SK-N-SH treated with all-trans-retinoic acid at 6 μM for 48 hours (cell line): Measurements from ENCODE around the gene FGD5.

Experiments
- ATAC-seq: fragments of 200-7000 bp; cut with Tn5 transposase; 3 replicates; pipeline ENCODE4 v1.9.1; 2020; ENCODE audit warnings: mild to moderate bottlenecking, moderate library complexity
- ARNTL ChIP-seq: fragments of 450-650 bp; formaldehyde crosslinking; IDR thresholded peaks from 2 replicates; pipeline ENCODE4 v1.5.0; 2020; ENCODE audit warnings: low read depth, mild to moderate bottlenecking, moderate library complexity, borderline replicate concordance
- BACH2 ChIP-seq: fragments of 250-450 bp; sonication (Bioruptor Pico); IDR thresholded peaks from 2 replicates; pipeline ENCODE4 v1.9.0; 2021; ENCODE audit warnings: mild to moderate bottlenecking, borderline replicate concordance
- CSDC2 ChIP-seq: fragments of 250-450 bp; sonication (Bioruptor Pico); IDR thresholded peaks from 2 replicates; pipeline ENCODE4 v1.5.0; 2020; ENCODE audit warnings: mild to moderate bottlenecking, moderate library complexity
- ESRRG ChIP-seq: fragments of 250-450 bp; sonication (Bioruptor Pico); IDR thresholded peaks from 2 replicates; pipeline ENCODE4 v1.6.1; 2021; ENCODE audit warnings: mild to moderate bottlenecking
- GLIS3 ChIP-seq: fragments of 250-450 bp; sonication (Bioruptor Pico); IDR thresholded peaks from 2 replicates; pipeline ENCODE4 v1.5.0; 2020; ENCODE audit warnings: mild to moderate bottlenecking, moderate library complexity
- ISL1 ChIP-seq: fragments of 250-450 bp; sonication (Bioruptor Pico); IDR thresholded peaks from 2 replicates; pipeline ENCODE4 v2.1.2; 2022; ENCODE audit warnings: mild to moderate bottlenecking, moderate library complexity
- OSR1 ChIP-seq: fragments of 250-450 bp; sonication (Bioruptor Pico); IDR thresholded peaks from 2 replicates; pipeline ENCODE4 v1.8.0; 2022; ENCODE audit warnings: moderate library complexity, mild to moderate bottlenecking, inconsistent platforms
- PPARA ChIP-seq: fragments of 250-450 bp; sonication (Bioruptor Pico); IDR thresholded peaks from 2 replicates; pipeline ENCODE4 v1.5.0; 2020; ENCODE audit warnings: mild to moderate bottlenecking, borderline replicate concordance
- RARB ChIP-seq: fragments of 250-450 bp; sonication (Bioruptor Pico); IDR thresholded peaks from 2 replicates; pipeline ENCODE4 v1.8.0; 2021; ENCODE audit warnings: mild to moderate bottlenecking, moderate library complexity
- SNAI2 ChIP-seq: fragments of 250-450 bp; sonication (Bioruptor Pico); IDR thresholded peaks from 2 replicates; pipeline ENCODE4 v1.5.0; 2020; ENCODE audit warnings: mild to moderate bottlenecking, moderate library complexity
- TCF4 ChIP-seq: fragments of 250-450 bp; sonication (Bioruptor Pico); IDR thresholded peaks from 2 replicates; pipeline ENCODE4 v1.8.0; 2021; ENCODE audit warnings: mild to moderate bottlenecking, moderate library complexity, borderline replicate concordance
- TOX ChIP-seq: fragments of 250-450 bp; sonication (Bioruptor Pico); IDR thresholded peaks from 2 replicates; pipeline ENCODE4 v1.8.0; 2021; ENCODE audit warnings: mild to moderate bottlenecking, moderate library complexity, borderline replicate concordance
- ZC3H10 ChIP-seq: fragments of 250-450 bp; sonication (Bioruptor Pico); IDR thresholded peaks from 2 replicates; pipeline ENCODE4 v1.5.1; 2021; ENCODE audit warnings: mild to moderate bottlenecking, moderate library complexity
- ZFP3 ChIP-seq: fragments of 250-450 bp; sonication (Bioruptor Pico); IDR thresholded peaks from 2 replicates; pipeline ENCODE4 v1.5.0; 2020; ENCODE audit warnings: mild to moderate bottlenecking, moderate library complexity
- ZFP30 ChIP-seq: fragments of 450-650 bp; formaldehyde crosslinking; IDR thresholded peaks from 2 replicates; pipeline ENCODE4 v1.5.0; 2022; ENCODE audit warnings: mild to moderate bottlenecking, moderate library complexity
- ZNF565 ChIP-seq: fragments of 450-650 bp; formaldehyde crosslinking; conservative IDR thresholded peaks from 2 replicates; pipeline ENCODE4 v1.5.0; 2020; ENCODE audit warnings: low read depth, mild to moderate bottlenecking, moderate library complexity
- ZNF70 ChIP-seq: fragments of 450-650 bp; formaldehyde crosslinking; IDR thresholded peaks from 2 replicates; pipeline ENCODE4 v1.5.0; 2020; ENCODE audit warnings: mild to moderate bottlenecking, moderate library complexity
- ZNF8 ChIP-seq: fragments of 450-650 bp; formaldehyde crosslinking; IDR thresholded peaks from 2 replicates; pipeline ENCODE4 v1.5.0; 2020; ENCODE audit warnings: mild to moderate bottlenecking, moderate library complexity
- TF ChIP-seq, protein P1 (sequence below): fragments of 250-450 bp; sonication (Bioruptor Pico); IDR thresholded peaks from 2 replicates; pipeline ENCODE4 v1.5.0; 2020; ENCODE audit warnings: mild to moderate bottlenecking, moderate library complexity
- TF ChIP-seq, protein P2 (sequence below): fragments of 250-450 bp; sonication (Bioruptor Pico); IDR thresholded peaks from 2 replicates; pipeline ENCODE4 v1.8.0; 2020; ENCODE audit warnings: mild to moderate bottlenecking, moderate library complexity, borderline replicate concordance
- TF ChIP-seq, protein P3 (sequence below): fragments of 250-450 bp; sonication (Bioruptor Pico); IDR thresholded peaks from 2 replicates; pipeline ENCODE4 v1.5.1; 2020; ENCODE audit warnings: low read depth, mild to moderate bottlenecking, moderate library complexity
- TF ChIP-seq, protein P4 (sequence below): fragments of 250-450 bp; sonication (Bioruptor Pico); IDR thresholded peaks from 2 replicates; pipeline ENCODE4 v1.8.0; 2021; ENCODE audit warnings: low read depth, mild to moderate bottlenecking, moderate library complexity, borderline replicate concordance

FGD5 gene

DNA sequence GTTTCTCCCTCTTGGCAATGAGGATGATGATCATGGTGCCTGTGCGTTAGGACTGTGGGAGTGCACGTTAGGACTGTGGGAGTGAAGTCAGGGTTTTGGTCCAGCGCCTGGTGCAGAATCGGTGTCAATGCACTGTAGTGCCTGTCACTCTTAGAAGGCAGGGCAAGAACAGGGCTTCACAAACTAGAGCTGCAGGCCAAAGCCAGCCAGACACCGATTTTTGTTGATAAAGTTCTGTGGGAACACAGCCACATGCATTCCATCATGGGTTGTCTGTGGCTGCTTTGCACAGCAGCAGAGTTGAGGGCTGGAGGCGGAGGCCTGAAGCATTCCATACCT is 96.0 kb downstream of the FGD5 start:
- no peak for TF ChIP-seq ZC3H10 (CRISPR knock-in tag)
- no peak for TF ChIP-seq ZFP30
- no peak for TF ChIP-seq CSDC2 (CRISPR knock-in tag)
- no peak for TF ChIP-seq TCF4 (CRISPR knock-in tag)
- TF ChIP-seq OSR1 (CRISPR knock-in tag) = no peak
- no peak for TF ChIP-seq BACH2
- TF ChIP-seq RARB = no peak
- TF ChIP-seq PPARA = no peak
- no peak for ATAC-seq

GRCh38 chr3:14915636-14916222 is 97.0 kb downstream of the FGD5 start:
- ATAC-seq = no peak
- TF ChIP-seq, protein P1, sequence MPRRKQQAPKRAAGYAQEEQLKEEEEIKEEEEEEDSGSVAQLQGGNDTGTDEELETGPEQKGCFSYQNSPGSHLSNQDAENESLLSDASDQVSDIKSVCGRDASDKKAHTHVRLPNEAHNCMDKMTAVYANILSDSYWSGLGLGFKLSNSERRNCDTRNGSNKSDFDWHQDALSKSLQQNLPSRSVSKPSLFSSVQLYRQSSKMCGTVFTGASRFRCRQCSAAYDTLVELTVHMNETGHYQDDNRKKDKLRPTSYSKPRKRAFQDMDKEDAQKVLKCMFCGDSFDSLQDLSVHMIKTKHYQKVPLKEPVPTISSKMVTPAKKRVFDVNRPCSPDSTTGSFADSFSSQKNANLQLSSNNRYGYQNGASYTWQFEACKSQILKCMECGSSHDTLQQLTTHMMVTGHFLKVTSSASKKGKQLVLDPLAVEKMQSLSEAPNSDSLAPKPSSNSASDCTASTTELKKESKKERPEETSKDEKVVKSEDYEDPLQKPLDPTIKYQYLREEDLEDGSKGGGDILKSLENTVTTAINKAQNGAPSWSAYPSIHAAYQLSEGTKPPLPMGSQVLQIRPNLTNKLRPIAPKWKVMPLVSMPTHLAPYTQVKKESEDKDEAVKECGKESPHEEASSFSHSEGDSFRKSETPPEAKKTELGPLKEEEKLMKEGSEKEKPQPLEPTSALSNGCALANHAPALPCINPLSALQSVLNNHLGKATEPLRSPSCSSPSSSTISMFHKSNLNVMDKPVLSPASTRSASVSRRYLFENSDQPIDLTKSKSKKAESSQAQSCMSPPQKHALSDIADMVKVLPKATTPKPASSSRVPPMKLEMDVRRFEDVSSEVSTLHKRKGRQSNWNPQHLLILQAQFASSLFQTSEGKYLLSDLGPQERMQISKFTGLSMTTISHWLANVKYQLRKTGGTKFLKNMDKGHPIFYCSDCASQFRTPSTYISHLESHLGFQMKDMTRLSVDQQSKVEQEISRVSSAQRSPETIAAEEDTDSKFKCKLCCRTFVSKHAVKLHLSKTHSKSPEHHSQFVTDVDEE (CRISPR knock-in tag) = no peak
- TF ChIP-seq ISL1 = no peak
- TF ChIP-seq, protein P2, sequence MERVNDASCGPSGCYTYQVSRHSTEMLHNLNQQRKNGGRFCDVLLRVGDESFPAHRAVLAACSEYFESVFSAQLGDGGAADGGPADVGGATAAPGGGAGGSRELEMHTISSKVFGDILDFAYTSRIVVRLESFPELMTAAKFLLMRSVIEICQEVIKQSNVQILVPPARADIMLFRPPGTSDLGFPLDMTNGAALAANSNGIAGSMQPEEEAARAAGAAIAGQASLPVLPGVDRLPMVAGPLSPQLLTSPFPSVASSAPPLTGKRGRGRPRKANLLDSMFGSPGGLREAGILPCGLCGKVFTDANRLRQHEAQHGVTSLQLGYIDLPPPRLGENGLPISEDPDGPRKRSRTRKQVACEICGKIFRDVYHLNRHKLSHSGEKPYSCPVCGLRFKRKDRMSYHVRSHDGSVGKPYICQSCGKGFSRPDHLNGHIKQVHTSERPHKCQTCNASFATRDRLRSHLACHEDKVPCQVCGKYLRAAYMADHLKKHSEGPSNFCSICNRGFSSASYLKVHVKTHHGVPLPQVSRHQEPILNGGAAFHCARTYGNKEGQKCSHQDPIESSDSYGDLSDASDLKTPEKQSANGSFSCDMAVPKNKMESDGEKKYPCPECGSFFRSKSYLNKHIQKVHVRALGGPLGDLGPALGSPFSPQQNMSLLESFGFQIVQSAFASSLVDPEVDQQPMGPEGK = no peak
- TF ChIP-seq BACH2 = no peak
- TF ChIP-seq PPARA = no peak
- no peak for TF ChIP-seq ZNF70 (CRISPR knock-in tag)
- TF ChIP-seq ZC3H10 (CRISPR knock-in tag) = no peak
- TF ChIP-seq ZNF8 = no peak
- no peak for TF ChIP-seq RARB
- no peak for TF ChIP-seq GLIS3 (CRISPR knock-in tag)
- TF ChIP-seq ESRRG (CRISPR knock-in tag) = no peak

GRCh38 chr3:14918356-14918860 is 99.6 kb downstream of the FGD5 start:
- no peak for ATAC-seq

More at GRCh38 chr3:14918356-14918860, 99.6 kb downstream of the FGD5 start:
- TF ChIP-seq, protein P1 (CRISPR knock-in tag) = no peak
- no peak for TF ChIP-seq OSR1 (CRISPR knock-in tag)
- TF ChIP-seq ZFP30 = no peak
- no peak for TF ChIP-seq ZNF565 (CRISPR knock-in tag)
- TF ChIP-seq ZFP3 (CRISPR knock-in tag) = no peak
- TF ChIP-seq, protein P2 = no peak
- no peak for TF ChIP-seq GLIS3 (CRISPR knock-in tag)
- no peak for TF ChIP-seq RARB
- TF ChIP-seq ISL1 = no peak
- no peak for TF ChIP-seq ZNF70 (CRISPR knock-in tag)
- no peak for TF ChIP-seq BACH2
- TF ChIP-seq, protein P3, sequence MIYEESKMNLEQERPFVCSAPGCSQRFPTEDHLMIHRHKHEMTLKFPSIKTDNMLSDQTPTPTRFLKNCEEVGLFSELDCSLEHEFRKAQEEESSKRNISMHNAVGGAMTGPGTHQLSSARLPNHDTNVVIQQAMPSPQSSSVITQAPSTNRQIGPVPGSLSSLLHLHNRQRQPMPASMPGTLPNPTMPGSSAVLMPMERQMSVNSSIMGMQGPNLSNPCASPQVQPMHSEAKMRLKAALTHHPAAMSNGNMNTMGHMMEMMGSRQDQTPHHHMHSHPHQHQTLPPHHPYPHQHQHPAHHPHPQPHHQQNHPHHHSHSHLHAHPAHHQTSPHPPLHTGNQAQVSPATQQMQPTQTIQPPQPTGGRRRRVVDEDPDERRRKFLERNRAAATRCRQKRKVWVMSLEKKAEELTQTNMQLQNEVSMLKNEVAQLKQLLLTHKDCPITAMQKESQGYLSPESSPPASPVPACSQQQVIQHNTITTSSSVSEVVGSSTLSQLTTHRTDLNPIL (CRISPR knock-in tag) = no peak
- TF ChIP-seq SNAI2 = no peak
- TF ChIP-seq ARNTL (CRISPR knock-in tag) = no peak
- TF ChIP-seq ZNF8 = no peak
- no peak for TF ChIP-seq PPARA
- TF ChIP-seq, protein P4, sequence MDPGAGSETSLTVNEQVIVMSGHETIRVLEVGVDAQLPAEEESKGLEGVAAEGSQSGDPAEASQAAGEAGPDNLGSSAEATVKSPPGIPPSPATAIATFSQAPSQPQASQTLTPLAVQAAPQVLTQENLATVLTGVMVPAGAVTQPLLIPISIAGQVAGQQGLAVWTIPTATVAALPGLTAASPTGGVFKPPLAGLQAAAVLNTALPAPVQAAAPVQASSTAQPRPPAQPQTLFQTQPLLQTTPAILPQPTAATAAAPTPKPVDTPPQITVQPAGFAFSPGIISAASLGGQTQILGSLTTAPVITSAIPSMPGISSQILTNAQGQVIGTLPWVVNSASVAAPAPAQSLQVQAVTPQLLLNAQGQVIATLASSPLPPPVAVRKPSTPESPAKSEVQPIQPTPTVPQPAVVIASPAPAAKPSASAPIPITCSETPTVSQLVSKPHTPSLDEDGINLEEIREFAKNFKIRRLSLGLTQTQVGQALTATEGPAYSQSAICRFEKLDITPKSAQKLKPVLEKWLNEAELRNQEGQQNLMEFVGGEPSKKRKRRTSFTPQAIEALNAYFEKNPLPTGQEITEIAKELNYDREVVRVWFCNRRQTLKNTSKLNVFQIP (CRISPR knock-in tag) = no peak
- TF ChIP-seq ZC3H10 (CRISPR knock-in tag) = no peak
- TF ChIP-seq TOX (CRISPR knock-in tag) = no peak
- no peak for TF ChIP-seq TCF4 (CRISPR knock-in tag)
